SK-N-SH treated with all-trans-retinoic acid at 6 μM for 48 hours (cell line): ENCODE results near the gene HS6ST3.

ENCODE experiments used
- ATAC-seq: fragments of 200-7000 bp; cut with Tn5 transposase; 3 replicates; pipeline ENCODE4 v1.9.1; 2020; ENCODE audit warnings: mild to moderate bottlenecking, moderate library complexity
- ARNTL ChIP-seq: fragments of 450-650 bp; formaldehyde crosslinking; IDR thresholded peaks from 2 replicates; pipeline ENCODE4 v1.5.0; 2020; ENCODE audit warnings: low read depth, mild to moderate bottlenecking, moderate library complexity, borderline replicate concordance
- BACH2 ChIP-seq: fragments of 250-450 bp; sonication (Bioruptor Pico); IDR thresholded peaks from 2 replicates; pipeline ENCODE4 v1.9.0; 2021; ENCODE audit warnings: mild to moderate bottlenecking, borderline replicate concordance
- CSDC2 ChIP-seq: fragments of 250-450 bp; sonication (Bioruptor Pico); IDR thresholded peaks from 2 replicates; pipeline ENCODE4 v1.5.0; 2020; ENCODE audit warnings: mild to moderate bottlenecking, moderate library complexity
- ESRRG ChIP-seq: fragments of 250-450 bp; sonication (Bioruptor Pico); IDR thresholded peaks from 2 replicates; pipeline ENCODE4 v1.6.1; 2021; ENCODE audit warnings: mild to moderate bottlenecking
- GLIS3 ChIP-seq: fragments of 250-450 bp; sonication (Bioruptor Pico); IDR thresholded peaks from 2 replicates; pipeline ENCODE4 v1.5.0; 2020; ENCODE audit warnings: mild to moderate bottlenecking, moderate library complexity
- ISL1 ChIP-seq: fragments of 250-450 bp; sonication (Bioruptor Pico); IDR thresholded peaks from 2 replicates; pipeline ENCODE4 v2.1.2; 2022; ENCODE audit warnings: mild to moderate bottlenecking, moderate library complexity
- OSR1 ChIP-seq: fragments of 250-450 bp; sonication (Bioruptor Pico); IDR thresholded peaks from 2 replicates; pipeline ENCODE4 v1.8.0; 2022; ENCODE audit warnings: moderate library complexity, mild to moderate bottlenecking, inconsistent platforms
- PPARA ChIP-seq: fragments of 250-450 bp; sonication (Bioruptor Pico); IDR thresholded peaks from 2 replicates; pipeline ENCODE4 v1.5.0; 2020; ENCODE audit warnings: mild to moderate bottlenecking, borderline replicate concordance
- SNAI2 ChIP-seq: fragments of 250-450 bp; sonication (Bioruptor Pico); IDR thresholded peaks from 2 replicates; pipeline ENCODE4 v1.5.0; 2020; ENCODE audit warnings: mild to moderate bottlenecking, moderate library complexity
- TCF4 ChIP-seq: fragments of 250-450 bp; sonication (Bioruptor Pico); IDR thresholded peaks from 2 replicates; pipeline ENCODE4 v1.8.0; 2021; ENCODE audit warnings: mild to moderate bottlenecking, moderate library complexity, borderline replicate concordance
- TOX ChIP-seq: fragments of 250-450 bp; sonication (Bioruptor Pico); IDR thresholded peaks from 2 replicates; pipeline ENCODE4 v1.8.0; 2021; ENCODE audit warnings: mild to moderate bottlenecking, moderate library complexity, borderline replicate concordance
- ZC3H10 ChIP-seq: fragments of 250-450 bp; sonication (Bioruptor Pico); IDR thresholded peaks from 2 replicates; pipeline ENCODE4 v1.5.1; 2021; ENCODE audit warnings: mild to moderate bottlenecking, moderate library complexity
- ZFP3 ChIP-seq: fragments of 250-450 bp; sonication (Bioruptor Pico); IDR thresholded peaks from 2 replicates; pipeline ENCODE4 v1.5.0; 2020; ENCODE audit warnings: mild to moderate bottlenecking, moderate library complexity
- ZFP30 ChIP-seq: fragments of 450-650 bp; formaldehyde crosslinking; IDR thresholded peaks from 2 replicates; pipeline ENCODE4 v1.5.0; 2022; ENCODE audit warnings: mild to moderate bottlenecking, moderate library complexity
- ZNF565 ChIP-seq: fragments of 450-650 bp; formaldehyde crosslinking; conservative IDR thresholded peaks from 2 replicates; pipeline ENCODE4 v1.5.0; 2020; ENCODE audit warnings: low read depth, mild to moderate bottlenecking, moderate library complexity
- ZNF8 ChIP-seq: fragments of 450-650 bp; formaldehyde crosslinking; IDR thresholded peaks from 2 replicates; pipeline ENCODE4 v1.5.0; 2020; ENCODE audit warnings: mild to moderate bottlenecking, moderate library complexity
- TF ChIP-seq, protein P1 (sequence below): fragments of 250-450 bp; sonication (Bioruptor Pico); IDR thresholded peaks from 2 replicates; pipeline ENCODE4 v1.8.0; 2021; ENCODE audit warnings: low read depth, mild to moderate bottlenecking, moderate library complexity, borderline replicate concordance
- TF ChIP-seq, protein P2 (sequence below): fragments of 250-450 bp; sonication (Bioruptor Pico); IDR thresholded peaks from 2 replicates; pipeline ENCODE4 v1.5.0; 2020; ENCODE audit warnings: mild to moderate bottlenecking, moderate library complexity
- TF ChIP-seq, protein P3 (sequence below): fragments of 250-450 bp; sonication (Bioruptor Pico); IDR thresholded peaks from 2 replicates; pipeline ENCODE4 v1.5.1; 2020; ENCODE audit warnings: low read depth, mild to moderate bottlenecking, moderate library complexity

HS6ST3 gene

DNA sequence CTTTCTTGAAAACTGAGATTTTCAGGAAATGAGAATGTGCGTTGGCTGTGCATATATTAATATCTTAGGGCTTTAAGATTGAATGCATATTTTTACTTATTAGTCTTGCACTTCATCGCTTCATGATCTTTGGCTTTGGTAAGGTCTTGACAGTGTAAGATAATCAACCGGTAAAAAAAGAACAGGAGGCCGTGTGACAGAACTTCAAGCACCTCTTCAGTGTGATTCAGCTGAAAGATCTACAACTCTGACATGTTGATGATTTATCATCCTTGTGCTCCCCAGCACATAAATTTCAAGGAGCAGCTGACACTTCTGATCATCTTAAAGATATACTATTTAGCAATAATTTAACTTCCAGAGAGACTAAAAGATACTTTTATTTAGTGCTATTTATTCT lies 195.1 kb downstream of the HS6ST3 start:
- no peak for TF ChIP-seq BACH2 (CRISPR knock-in tag)
- TF ChIP-seq, protein P1, sequence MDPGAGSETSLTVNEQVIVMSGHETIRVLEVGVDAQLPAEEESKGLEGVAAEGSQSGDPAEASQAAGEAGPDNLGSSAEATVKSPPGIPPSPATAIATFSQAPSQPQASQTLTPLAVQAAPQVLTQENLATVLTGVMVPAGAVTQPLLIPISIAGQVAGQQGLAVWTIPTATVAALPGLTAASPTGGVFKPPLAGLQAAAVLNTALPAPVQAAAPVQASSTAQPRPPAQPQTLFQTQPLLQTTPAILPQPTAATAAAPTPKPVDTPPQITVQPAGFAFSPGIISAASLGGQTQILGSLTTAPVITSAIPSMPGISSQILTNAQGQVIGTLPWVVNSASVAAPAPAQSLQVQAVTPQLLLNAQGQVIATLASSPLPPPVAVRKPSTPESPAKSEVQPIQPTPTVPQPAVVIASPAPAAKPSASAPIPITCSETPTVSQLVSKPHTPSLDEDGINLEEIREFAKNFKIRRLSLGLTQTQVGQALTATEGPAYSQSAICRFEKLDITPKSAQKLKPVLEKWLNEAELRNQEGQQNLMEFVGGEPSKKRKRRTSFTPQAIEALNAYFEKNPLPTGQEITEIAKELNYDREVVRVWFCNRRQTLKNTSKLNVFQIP (CRISPR knock-in tag), result no peak
- TF ChIP-seq, protein P2, sequence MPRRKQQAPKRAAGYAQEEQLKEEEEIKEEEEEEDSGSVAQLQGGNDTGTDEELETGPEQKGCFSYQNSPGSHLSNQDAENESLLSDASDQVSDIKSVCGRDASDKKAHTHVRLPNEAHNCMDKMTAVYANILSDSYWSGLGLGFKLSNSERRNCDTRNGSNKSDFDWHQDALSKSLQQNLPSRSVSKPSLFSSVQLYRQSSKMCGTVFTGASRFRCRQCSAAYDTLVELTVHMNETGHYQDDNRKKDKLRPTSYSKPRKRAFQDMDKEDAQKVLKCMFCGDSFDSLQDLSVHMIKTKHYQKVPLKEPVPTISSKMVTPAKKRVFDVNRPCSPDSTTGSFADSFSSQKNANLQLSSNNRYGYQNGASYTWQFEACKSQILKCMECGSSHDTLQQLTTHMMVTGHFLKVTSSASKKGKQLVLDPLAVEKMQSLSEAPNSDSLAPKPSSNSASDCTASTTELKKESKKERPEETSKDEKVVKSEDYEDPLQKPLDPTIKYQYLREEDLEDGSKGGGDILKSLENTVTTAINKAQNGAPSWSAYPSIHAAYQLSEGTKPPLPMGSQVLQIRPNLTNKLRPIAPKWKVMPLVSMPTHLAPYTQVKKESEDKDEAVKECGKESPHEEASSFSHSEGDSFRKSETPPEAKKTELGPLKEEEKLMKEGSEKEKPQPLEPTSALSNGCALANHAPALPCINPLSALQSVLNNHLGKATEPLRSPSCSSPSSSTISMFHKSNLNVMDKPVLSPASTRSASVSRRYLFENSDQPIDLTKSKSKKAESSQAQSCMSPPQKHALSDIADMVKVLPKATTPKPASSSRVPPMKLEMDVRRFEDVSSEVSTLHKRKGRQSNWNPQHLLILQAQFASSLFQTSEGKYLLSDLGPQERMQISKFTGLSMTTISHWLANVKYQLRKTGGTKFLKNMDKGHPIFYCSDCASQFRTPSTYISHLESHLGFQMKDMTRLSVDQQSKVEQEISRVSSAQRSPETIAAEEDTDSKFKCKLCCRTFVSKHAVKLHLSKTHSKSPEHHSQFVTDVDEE (CRISPR knock-in tag), result no peak
- TF ChIP-seq, all 23 proteins: peak for 0
- no peak for ATAC-seq

DNA sequence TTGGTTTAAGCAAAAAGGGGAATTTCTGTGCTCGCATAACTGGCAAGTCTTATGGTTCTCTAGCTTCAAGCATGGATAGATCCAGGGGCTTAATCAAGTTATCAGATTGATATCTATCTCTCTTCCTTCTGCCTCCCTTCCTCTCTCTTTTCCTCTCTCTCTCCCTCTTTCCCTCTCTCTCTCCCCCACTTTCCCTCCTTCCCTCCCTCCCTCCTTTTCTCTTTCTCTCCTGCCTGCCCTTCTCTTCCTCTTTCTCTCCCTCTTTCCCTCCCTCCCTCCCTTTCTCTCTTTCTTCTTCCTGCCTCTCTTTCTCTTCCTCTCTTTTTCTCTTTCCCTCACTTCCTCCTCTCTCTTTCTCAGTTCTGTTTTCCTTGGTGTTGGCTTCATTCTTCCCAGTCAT lies 195.8 kb downstream of the HS6ST3 start:
- no peak for TF ChIP-seq ZFP30 (CRISPR knock-in tag)
- TF ChIP-seq ESRRG (CRISPR knock-in tag), result no peak
- TF ChIP-seq PPARA (CRISPR knock-in tag), result no peak
- TF ChIP-seq ZC3H10 (CRISPR knock-in tag), result no peak
- TF ChIP-seq, protein P3, sequence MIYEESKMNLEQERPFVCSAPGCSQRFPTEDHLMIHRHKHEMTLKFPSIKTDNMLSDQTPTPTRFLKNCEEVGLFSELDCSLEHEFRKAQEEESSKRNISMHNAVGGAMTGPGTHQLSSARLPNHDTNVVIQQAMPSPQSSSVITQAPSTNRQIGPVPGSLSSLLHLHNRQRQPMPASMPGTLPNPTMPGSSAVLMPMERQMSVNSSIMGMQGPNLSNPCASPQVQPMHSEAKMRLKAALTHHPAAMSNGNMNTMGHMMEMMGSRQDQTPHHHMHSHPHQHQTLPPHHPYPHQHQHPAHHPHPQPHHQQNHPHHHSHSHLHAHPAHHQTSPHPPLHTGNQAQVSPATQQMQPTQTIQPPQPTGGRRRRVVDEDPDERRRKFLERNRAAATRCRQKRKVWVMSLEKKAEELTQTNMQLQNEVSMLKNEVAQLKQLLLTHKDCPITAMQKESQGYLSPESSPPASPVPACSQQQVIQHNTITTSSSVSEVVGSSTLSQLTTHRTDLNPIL (CRISPR knock-in tag), result no peak
- TF ChIP-seq BACH2 (CRISPR knock-in tag), result no peak
- TF ChIP-seq, protein P1 (CRISPR knock-in tag), result no peak
- no peak for TF ChIP-seq CSDC2 (CRISPR knock-in tag)
- TF ChIP-seq SNAI2 (CRISPR knock-in tag), result no peak
- no peak for TF ChIP-seq ARNTL (CRISPR knock-in tag)
- no peak for TF ChIP-seq ZNF8 (CRISPR knock-in tag)
- no peak for TF ChIP-seq ZNF565 (CRISPR knock-in tag)
- TF ChIP-seq TOX (CRISPR knock-in tag), result no peak
- no peak for TF ChIP-seq GLIS3 (CRISPR knock-in tag)
- TF ChIP-seq OSR1 (CRISPR knock-in tag), result no peak
- TF ChIP-seq ISL1 (CRISPR knock-in tag), result no peak
- TF ChIP-seq, protein P2 (CRISPR knock-in tag), result no peak
- no peak for TF ChIP-seq TCF4 (CRISPR knock-in tag)
- no peak for TF ChIP-seq ZFP3
- TF ChIP-seq, all 23 proteins: peak for 0
- no peak for ATAC-seq
